ENCODE data around the gene UGT3A2.
"Not testable (repeated sequence)": the region's sequence is repeated elsewhere in the genome, so short reads cannot be mapped to it uniquely, and the experiment has no call there.

Gene UGT3A2

DNA sequence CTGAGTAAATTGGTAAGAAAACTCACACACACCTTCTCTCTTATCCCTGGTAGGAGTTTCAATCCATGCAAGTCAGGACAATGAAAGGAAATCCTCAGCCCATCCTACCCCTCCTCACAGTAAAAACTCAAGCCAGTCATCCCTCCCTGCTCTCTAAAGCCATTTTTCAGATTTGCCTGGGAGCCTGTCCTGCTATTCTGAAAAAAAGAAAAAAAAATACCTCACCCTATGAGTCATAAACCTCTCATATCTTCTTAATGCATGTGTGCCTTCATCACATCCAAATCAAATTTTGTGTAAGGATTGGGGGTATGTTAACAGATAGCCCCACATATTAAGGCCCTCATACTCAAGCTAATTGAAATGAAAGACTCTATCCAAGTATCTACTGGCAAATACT is 14.1 kb downstream of the UGT3A2 start:
- no peak for DNase-seq (ENCODE audit: low spot score)

GRCh38 chr5:36049949-36050348 is 16.7 kb downstream of the UGT3A2 start:
- DNase-seq (ENCODE audit: low spot score), result no peak

- DNase-seq (ENCODE audit: low spot score), result no peak
These were observed 19.1 kb downstream of the UGT3A2 start for GRCh38 chr5:36047384-36048160.

GRCh38 chr5:36045895-36046294 is 20.8 kb downstream of the UGT3A2 start:
- no peak for DNase-seq (ENCODE audit: low spot score)

DNA sequence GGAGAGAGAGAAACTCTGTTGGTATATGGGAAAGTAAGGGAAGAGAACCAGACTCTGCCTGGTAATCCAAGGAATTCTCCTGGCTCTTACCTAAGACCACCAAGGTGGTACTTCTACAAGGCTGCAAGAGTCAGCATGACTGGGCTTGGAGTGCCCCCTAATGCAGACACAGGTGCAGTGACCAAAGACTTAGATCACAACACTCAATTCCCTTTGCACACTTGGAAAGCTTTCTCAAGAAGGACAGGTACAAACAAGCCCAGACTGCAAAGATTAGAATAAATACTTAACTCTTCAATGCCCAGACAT is 25.2 kb downstream of the UGT3A2 start:
- no peak for DNase-seq (ENCODE audit: low spot score)

- DNase-seq (ENCODE audit: low spot score), result no peak
These were observed 25.8 kb downstream of the UGT3A2 start for GRCh38 chr5:36040651-36041536.

DNA sequence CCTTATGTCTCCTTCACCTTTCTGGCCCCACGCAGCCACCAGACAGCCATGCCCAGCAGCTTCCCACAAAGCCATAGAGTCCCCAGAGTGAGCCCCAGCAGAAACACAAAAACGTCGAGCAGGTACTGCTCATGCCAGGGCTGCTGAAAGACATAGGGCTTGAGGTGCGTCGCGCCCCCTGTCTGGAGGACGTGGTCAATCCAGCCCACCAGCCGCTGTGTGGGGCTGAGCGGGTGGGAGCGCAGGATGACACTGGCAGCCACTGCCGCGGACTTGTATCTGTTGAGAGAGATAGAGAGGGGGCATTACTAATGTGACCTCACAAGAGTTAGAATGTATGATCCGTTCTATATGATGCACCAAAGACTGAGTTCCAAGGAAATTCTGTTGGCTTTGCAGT is 31.0 kb downstream of the UGT3A2 start:
- no peak for DNase-seq (ENCODE audit: low spot score)

- DNase-seq (ENCODE audit: low spot score), result not testable (repeated sequence)
These were observed 32.0 kb downstream of the UGT3A2 start for GRCh38 chr5:36034536-36035134.

DNA sequence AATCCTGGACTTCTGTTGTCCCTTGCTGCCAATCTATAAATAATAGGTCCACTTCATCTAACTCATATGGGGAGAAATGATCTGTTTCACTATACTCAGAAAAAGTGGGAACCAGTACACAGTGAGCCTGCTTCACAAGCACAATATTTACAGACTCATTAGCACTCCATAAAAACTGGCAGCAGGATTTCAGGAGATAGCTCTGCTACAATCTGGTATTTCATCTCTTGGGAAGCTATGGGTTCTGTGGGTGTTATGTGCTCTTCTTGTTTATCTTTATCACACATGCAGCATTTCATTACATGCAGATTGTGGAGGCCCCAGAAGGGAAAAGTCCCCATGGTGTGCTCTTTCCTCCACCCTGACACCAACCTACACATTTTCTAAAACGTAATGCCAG is 33.2 kb downstream of the UGT3A2 start:
- DNase-seq (ENCODE audit: low spot score), result no peak

DNA sequence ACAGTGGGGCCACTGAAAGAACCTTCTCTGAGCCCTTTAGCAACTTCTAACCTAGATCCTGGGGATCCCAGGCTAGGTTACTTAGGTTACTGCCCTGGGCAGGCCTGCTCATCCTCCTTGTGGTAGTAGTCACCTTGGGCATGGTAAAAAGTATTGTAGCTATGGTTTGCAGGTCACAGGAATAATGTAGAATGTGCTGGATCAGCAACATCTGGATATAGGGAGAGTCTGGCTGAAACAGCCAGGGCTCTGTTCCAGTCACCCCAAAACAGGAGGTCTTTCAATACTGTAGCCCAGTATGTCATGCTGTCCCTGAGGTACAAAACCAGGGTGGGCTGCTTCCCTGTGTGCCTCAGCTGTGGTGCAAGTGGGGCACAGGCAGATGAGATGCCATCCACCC is 33.6 kb downstream of the UGT3A2 start:
- DNase-seq (ENCODE audit: low spot score), result no peak

GRCh38 chr5:36031223-36031622 is 35.5 kb downstream of the UGT3A2 start:
- DNase-seq (ENCODE audit: low spot score), result no peak

DNA sequence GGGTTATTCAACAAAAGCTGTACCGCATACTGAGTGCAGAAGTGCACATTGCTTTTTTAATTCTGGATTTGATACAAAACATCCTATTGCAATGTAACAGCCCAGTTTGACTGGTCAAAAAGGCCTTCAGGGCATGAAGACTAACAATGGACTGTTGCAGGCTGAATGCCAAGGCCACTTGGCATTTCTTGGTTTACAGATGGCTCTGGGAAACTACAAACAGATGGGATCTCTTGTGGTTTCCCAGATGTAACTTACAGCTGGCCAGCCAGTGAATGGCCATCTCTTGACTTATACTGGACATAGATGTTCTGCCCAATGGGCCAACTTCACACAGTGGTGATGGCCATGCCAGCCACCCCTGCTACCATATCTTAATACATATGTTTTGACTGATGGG is 36.8 kb downstream of the UGT3A2 start:
- DNase-seq (ENCODE audit: low spot score), result no peak

DNA sequence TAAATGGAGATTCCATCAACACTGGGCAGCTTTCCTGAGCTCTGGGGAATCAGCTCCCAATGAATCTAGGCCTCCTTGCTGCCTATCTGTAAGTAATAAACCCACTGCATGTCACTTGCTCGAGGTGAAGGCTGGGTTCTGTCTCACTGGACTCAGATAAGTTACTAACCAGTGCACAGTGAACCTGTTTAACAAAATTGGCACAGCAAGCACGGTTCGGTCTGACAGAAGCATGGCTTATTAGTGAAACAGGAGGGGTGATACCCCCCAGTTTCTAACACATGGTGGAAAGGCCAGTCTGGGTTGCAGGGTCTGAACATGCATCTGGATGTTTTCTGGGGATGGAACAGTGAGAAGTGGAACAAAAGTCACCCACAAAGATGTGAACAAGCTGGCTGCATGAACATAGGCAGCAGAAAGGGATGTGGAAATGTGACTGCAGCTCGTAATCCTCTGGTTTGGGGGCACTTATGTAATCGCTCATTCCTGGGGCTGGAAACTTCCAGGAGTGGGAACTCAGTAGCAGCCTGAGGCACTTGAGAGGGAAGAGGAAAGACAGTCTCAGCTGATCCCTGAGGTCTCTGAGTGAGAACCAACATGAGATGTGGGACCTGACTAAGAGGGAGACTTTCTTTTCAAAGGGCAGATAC is 37.7 kb downstream of the UGT3A2 start:
- no peak for DNase-seq (ENCODE audit: low spot score)

GRCh38 chr5:36027711-36028110 is 39.0 kb downstream of the UGT3A2 start:
- no peak for DNase-seq (ENCODE audit: low spot score)

DNA sequence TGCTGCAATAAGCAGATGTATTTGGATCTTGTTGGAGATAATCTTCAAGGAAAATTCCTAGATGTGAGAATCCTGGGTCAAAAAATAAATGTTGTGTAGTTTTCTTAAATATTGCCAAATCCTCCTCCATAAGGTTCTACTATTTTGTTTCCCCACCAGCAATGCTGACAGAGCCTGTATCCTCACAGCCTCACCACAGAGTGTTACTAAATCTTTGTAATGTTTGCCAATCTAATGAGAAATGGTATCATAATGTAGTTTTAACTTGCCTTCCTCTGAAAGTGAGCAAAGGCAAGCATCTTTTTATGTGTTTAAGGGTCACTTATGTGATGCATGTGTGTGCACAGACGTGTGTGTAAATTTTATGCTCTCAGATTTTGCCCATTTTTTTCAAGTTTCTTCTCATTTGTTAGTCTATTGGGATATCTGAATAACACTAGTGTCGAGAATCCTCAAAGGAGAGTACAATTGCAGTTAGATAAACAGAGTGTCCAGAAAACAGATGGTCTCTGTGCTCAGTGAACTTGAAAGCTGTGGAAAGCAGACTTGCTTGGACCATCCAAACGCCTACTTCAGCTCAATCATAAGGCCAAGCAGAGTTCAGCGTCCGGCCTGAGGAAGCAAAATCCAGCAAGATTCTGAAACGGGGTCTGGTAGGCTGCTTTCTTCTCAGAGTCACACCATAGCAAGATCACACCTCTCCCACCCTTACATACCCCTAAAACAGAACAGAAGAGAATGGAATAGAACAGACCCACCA is 39.8 kb downstream of the UGT3A2 start:
- DNase-seq (ENCODE audit: low spot score), result no peak

- not testable (repeated sequence) for DNase-seq (ENCODE audit: low spot score)
These were observed 44.4 kb downstream of the UGT3A2 start for GRCh38 chr5:36022246-36022645.

DNA sequence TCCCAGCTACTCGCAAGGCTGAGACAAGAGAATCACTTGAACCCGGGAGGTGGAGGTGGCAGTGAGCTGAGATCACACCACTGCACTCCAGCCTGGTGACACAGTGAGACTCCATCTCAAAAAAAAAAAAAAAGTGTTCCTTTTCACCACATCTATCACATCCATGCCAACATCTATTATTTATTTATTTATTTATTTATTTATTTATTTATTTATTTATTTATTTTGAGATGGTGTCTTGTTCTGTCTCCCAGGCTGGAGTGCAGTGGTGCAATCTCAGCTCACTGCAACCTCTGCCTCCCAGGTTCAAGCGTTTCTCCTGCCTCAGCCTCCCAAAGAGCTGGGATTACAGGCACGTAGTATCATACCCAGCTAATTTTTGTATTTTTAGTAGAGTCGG is 47.1 kb downstream of the UGT3A2 start:
- not testable (repeated sequence) for DNase-seq (ENCODE audit: low spot score)

GRCh38 chr5:36017622-36018021 is 49.1 kb downstream of the UGT3A2 start:
- DNase-seq (ENCODE audit: low spot score), result no peak

GRCh38 chr5:36017004-36017403 is 49.7 kb downstream of the UGT3A2 start:
- no peak for DNase-seq (ENCODE audit: low spot score)

- no peak for DNase-seq (ENCODE audit: low spot score)
These were observed 53.5 kb downstream of the UGT3A2 start for GRCh38 chr5:36013182-36013581.

DNA sequence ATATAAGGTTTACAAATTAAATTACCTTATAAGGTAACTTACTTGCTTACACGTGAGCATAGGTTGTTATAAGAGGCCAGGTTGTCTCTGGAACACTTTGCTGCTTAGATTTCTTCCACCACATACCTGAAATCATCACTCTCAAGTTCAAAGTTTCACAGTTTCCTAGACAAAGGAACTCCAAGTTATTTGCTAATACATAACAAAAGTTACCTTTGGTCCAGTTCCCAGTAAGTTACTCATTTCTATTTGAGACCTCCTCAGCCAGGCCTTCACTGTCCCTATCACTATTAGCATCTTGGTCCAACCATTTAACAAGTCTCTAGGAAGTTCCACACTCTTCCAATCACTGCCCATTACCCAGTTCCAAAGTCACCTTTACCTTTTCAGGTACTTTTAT is 57.0 kb downstream of the UGT3A2 start:
- DNase-seq (ENCODE audit: low spot score), result no peak

- no peak for DNase-seq (ENCODE audit: low spot score)
These were observed 59.3 kb downstream of the UGT3A2 start for GRCh38 chr5:36007366-36007765.
